ENCODE data around the gene CHST8. TPM values are rescaled to one million over a fixed set of nuclear protein-coding genes. Genes with fewer than 3 reads are reported as not detected.

The CHST8 gene
- polyA plus RNA-seq, 1 of the 3 experiments (the other 2 are of a cell fraction) = 0.05 TPM

GRCh38 chr19:33751436-33751770 is 129.7 kb downstream of the CHST8 start:
- H3K9me3 ChIP-seq = no peaks in the 10 kb centered on the region
- no peak overlapping the region for H3K9ac ChIP-seq
- H3K4me3 ChIP-seq (ENCODE audit: low read depth in 2 of 2, low read length in 1 of 2) = no peak overlapping the region
- H3K27ac ChIP-seq (ENCODE audit: low read depth in 2 of 2, low read length in 1 of 2) = peak overlapping the region in 1 of 2 experiments; percentile 83; a peak in 2 of 4 replicates
- no peaks in the 10 kb centered on the region for H4K20me1 ChIP-seq (ENCODE audit: insufficient read depth)
- no peaks in the 10 kb centered on the region for H3F3A ChIP-seq (replicated peaks; ENCODE audit: insufficient read depth)
- H3K4me1 ChIP-seq (ENCODE audit: control insufficient read depth in 1 of 2, insufficient read depth in 2 of 2, low read depth in 1 of 2, low read length in 1 of 2) = peaks cover 0 to 29% of the 10 kb centered on the region in 2 experiments; a peak in 1 of 4 replicates
- no peaks in the 10 kb centered on the region for H3K79me2 ChIP-seq (ENCODE audit: insufficient read depth)
- TF ChIP-seq MXI1 (IDR thresholded peaks at IDR 0.05; ENCODE audit: low read depth, low read length) (no peak), TAF1 (IDR thresholded peaks at IDR 0.05; ENCODE audit: borderline replicate concordance, low read depth, low read length) (no peak), USF2 (IDR thresholded peaks at IDR 0.05; ENCODE audit: borderline replicate concordance, low read depth, low read length) (no peak), YY1 (IDR thresholded peaks at IDR 0.05; ENCODE audit: low read depth) (no peak), RAD21 (IDR thresholded peaks at IDR 0.05; ENCODE audit: low read length) (no peak), TEAD4 (IDR thresholded peaks at IDR 0.05; ENCODE audit: borderline replicate concordance, insufficient read depth) (no peak), RXRA (IDR thresholded peaks at IDR 0.05; ENCODE audit: borderline replicate concordance, low read depth) (no peak), USF1 (IDR thresholded peaks at IDR 0.05; ENCODE audit: borderline replicate concordance, low read depth) (no peak), RFX5 (IDR thresholded peaks at IDR 0.05; ENCODE audit: low read length) (no peak)
- H2AFZ ChIP-seq (ENCODE audit: low read depth) = no peak overlapping the region
- no peak overlapping the region for H3K4me2 ChIP-seq
- ChIA-PET CTCF (interaction anchor here (0.9 to 2.3 kb wide), 9 partner anchors 12 to 345 kb away, joined by 3 to 14 read pairs (median 5); no protein-coding TSS in a partner anchor), POLR2A (interaction anchor here (1.0 kb wide), 1 partner anchor 244 kb away, joined by 6 read pairs; no protein-coding TSS in a partner anchor)
- H3K36me3 ChIP-seq (replicated peaks in 1 of 2; ENCODE audit: control insufficient read depth in 1 of 2, insufficient read depth in 2 of 2, low read length in 1 of 2) = no peaks in the 10 kb centered on the region
- 13% methylated on average over 3 of the region's 5 CpGs for WGBS (ENCODE audit: low lambda C conversion rate)
- DNase-seq = peak; percentile 58
- H3K9me2 ChIP-seq = no peaks in the 10 kb centered on the region
- no peaks in the 10 kb centered on the region for H3K27me3 ChIP-seq (ENCODE audit: insufficient read depth)

GRCh38 chr19:33752018-33752800 is 130.5 kb downstream of the CHST8 start:
- CTCF ChIA-PET = interaction anchor here (1.3 to 2.3 kb wide), 6 partner anchors 11 to 344 kb away, joined by 4 to 14 read pairs (median 7); no protein-coding TSS in a partner anchor
- DNase-seq = no peak
- 68% methylated on average over 23 of the region's 27 CpGs for WGBS (ENCODE audit: low lambda C conversion rate)
- no peak for TF ChIP-seq EP300 (IDR thresholded peaks at IDR 0.05; ENCODE audit: borderline replicate concordance in 1 of 2, low read depth in 1 of 2, low read length in 1 of 2)
- no peak for TF ChIP-seq EZH2phosphoT487 (IDR thresholded peaks at IDR 0.05; ENCODE audit: borderline replicate concordance, low read depth)
- no peak for TF ChIP-seq YY1 (IDR thresholded peaks at IDR 0.05; ENCODE audit: low read depth)
- no peaks in the 10 kb centered on the region for H3K9me3 ChIP-seq
- peaks cover 0 to 26% of the 10 kb centered on the region in 2 experiments; a peak in 1 of 4 replicates for H3K4me1 ChIP-seq (ENCODE audit: control insufficient read depth in 1 of 2, insufficient read depth in 2 of 2, low read depth in 1 of 2, low read length in 1 of 2)
- no peaks in the 10 kb centered on the region for H3K79me2 ChIP-seq (ENCODE audit: insufficient read depth)
- H3K9ac ChIP-seq = no peak overlapping the region
- no peak overlapping the region for H3K27ac ChIP-seq (ENCODE audit: low read depth in 2 of 2, low read length in 1 of 2)
- H2AFZ ChIP-seq (ENCODE audit: low read depth) = no peak overlapping the region
- no peaks in the 10 kb centered on the region for H3F3A ChIP-seq (replicated peaks; ENCODE audit: insufficient read depth)
- POLR2A ChIA-PET = no interaction called here
- H3K4me3 ChIP-seq (ENCODE audit: low read depth in 2 of 2, low read length in 1 of 2) = no peak overlapping the region
- no peaks in the 10 kb centered on the region for H3K36me3 ChIP-seq (replicated peaks in 1 of 2; ENCODE audit: control insufficient read depth in 1 of 2, insufficient read depth in 2 of 2, low read length in 1 of 2)
- no peaks in the 10 kb centered on the region for H4K20me1 ChIP-seq (ENCODE audit: insufficient read depth)
- no peak overlapping the region for H3K4me2 ChIP-seq
- H3K9me2 ChIP-seq = no peaks in the 10 kb centered on the region
- H3K27me3 ChIP-seq (ENCODE audit: insufficient read depth) = no peaks in the 10 kb centered on the region

All from SK-N-SH (cell line).